Measurements from ENCODE around the gene COTL1. TPM values are rescaled to one million over a fixed set of nuclear protein-coding genes. Genes with fewer than 3 reads are reported as not detected.
"Not testable (repeated sequence)": the region's sequence is repeated elsewhere in the genome, so short reads cannot be mapped to it uniquely, and the experiment has no call there.

The COTL1 gene
- total RNA-seq, 1 donor from 2014 or later, result 359 TPM

DNA sequence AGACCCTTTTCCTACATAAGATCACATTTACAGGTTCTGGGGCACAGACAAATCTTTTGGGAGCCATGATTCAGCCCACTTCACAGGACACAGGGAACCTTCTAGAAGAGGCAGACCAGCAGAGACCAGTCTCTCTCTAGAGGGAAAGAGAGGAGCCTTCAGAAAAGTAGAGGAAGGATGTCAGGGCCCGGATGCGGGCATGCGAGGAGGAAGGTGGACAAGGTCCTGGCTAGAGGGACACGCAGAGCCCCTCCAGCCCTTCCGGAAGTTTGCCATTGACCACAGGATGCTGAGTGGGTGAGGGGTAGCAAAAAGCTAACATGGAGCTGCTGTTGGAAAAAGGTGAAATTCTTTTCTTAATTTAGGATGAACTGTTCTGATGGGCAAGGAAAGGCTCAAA lies 57.6 kb downstream of the COTL1 start:
- FAIRE-seq, result no peak
- peaks cover 7% of the 10 kb centered on the region for H3K4me1 Mint-ChIP-seq (ENCODE audit: low read depth, unreplicated experiment)

DNA sequence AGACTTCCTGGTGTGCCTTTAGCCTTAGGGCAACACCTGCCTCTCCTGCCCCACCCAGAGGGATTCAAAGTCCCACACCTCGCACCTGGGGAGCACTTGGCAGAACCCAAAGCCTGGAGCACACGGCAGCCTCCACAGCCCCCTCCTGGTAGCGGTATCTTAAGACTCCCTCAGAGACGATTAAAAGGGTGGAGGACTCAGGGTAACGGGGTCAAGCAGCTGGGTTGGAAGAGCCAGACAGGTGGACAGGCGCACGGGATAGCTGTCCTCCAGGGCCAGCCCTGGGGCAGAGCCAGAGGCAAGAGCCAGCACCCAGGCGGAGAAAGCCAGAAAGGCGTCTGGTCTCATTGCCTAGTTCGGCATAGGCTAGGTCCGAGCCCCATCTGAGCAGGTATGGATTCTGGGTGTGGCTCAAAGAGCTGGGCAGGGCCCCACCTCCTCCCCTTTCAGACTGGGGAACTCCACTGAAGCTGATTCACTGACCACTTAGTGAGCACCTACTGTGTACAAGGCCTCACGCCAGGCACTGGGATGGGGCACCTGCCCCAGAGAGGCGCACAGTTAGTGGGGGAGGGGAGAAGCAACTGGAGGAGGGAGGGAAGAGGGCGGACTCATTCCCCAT lies 58.5 kb downstream of the COTL1 start:
- no peaks in the 10 kb centered on the region for H3K27me3 Mint-ChIP-seq (ENCODE audit: low read depth, unreplicated experiment)
- no peak overlapping the region for H3K4me3 Mint-ChIP-seq (ENCODE audit: unreplicated experiment)
- H3K36me3 Mint-ChIP-seq (ENCODE audit: low read depth, unreplicated experiment), result peaks cover 14% of the 10 kb centered on the region
- no peak overlapping the region for H3K9ac ChIP-seq (ENCODE audit: low read length)
- H3K4me3 ChIP-seq (ENCODE audit: insufficient read depth, low read depth, low read length), result no peak overlapping the region
- no peak overlapping the region for H3K4me2 ChIP-seq (ENCODE audit: low read length)
- H4K20me1 ChIP-seq (ENCODE audit: insufficient read depth, low read length), result peaks cover 10% of the 10 kb centered on the region
- H3K4me1 Mint-ChIP-seq (ENCODE audit: low read depth, unreplicated experiment), result peaks cover 7% of the 10 kb centered on the region
- no peak overlapping the region for H3K27ac Mint-ChIP-seq (ENCODE audit: unreplicated experiment)
- H3K27ac ChIP-seq (ENCODE audit: low read depth, low read length), result no peak overlapping the region
- no peaks in the 10 kb centered on the region for H3K79me2 ChIP-seq (ENCODE audit: insufficient read depth, low read length)
- H3K4me1 ChIP-seq (ENCODE audit: insufficient read depth, low read length), result peaks cover 5% of the 10 kb centered on the region
- H3K36me3 ChIP-seq (ENCODE audit: insufficient read depth, low read length), result peaks cover 6% of the 10 kb centered on the region
- H2AFZ ChIP-seq (ENCODE audit: low read depth, low read length), result no peak overlapping the region
- no peaks in the 10 kb centered on the region for H3K27me3 ChIP-seq (ENCODE audit: insufficient read depth, low read length)
- FAIRE-seq, result no peak
- no peak for DNase-seq (ENCODE audit: low read depth)
- TF ChIP-seq, protein P1, sequence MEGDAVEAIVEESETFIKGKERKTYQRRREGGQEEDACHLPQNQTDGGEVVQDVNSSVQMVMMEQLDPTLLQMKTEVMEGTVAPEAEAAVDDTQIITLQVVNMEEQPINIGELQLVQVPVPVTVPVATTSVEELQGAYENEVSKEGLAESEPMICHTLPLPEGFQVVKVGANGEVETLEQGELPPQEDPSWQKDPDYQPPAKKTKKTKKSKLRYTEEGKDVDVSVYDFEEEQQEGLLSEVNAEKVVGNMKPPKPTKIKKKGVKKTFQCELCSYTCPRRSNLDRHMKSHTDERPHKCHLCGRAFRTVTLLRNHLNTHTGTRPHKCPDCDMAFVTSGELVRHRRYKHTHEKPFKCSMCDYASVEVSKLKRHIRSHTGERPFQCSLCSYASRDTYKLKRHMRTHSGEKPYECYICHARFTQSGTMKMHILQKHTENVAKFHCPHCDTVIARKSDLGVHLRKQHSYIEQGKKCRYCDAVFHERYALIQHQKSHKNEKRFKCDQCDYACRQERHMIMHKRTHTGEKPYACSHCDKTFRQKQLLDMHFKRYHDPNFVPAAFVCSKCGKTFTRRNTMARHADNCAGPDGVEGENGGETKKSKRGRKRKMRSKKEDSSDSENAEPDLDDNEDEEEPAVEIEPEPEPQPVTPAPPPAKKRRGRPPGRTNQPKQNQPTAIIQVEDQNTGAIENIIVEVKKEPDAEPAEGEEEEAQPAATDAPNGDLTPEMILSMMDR (IDR thresholded peaks at IDR 0.05; ENCODE audit: insufficient read depth, low read depth, low read length), result no peak
- no peak for TF ChIP-seq EZH2 (IDR thresholded peaks at IDR 0.05; ENCODE audit: insufficient read depth, low read length)
- no peaks in the 10 kb centered on the region for H3K9me3 Mint-ChIP-seq (ENCODE audit: unreplicated experiment)
- no peaks in the 10 kb centered on the region for H3K9me3 ChIP-seq (ENCODE audit: insufficient read depth, low read depth, low read length)

More for the DNA sequence above, 57.6 kb downstream of the COTL1 start:
- Histone ChIP-seq H4K20me1 (ENCODE audit: insufficient read depth, low read length) (peaks cover 15% of the 10 kb centered on the region), H3K27ac (ENCODE audit: low read depth, low read length) (no peak overlapping the region), H3K27me3 (ENCODE audit: insufficient read depth, low read length) (no peaks in the 10 kb centered on the region), H3K9ac (ENCODE audit: low read length) (no peak overlapping the region), H3K36me3 (ENCODE audit: insufficient read depth, low read length) (peaks cover 6% of the 10 kb centered on the region), H3K4me3 (ENCODE audit: insufficient read depth, low read depth, low read length) (no peak overlapping the region), H3K4me2 (ENCODE audit: low read length) (no peak overlapping the region), H3K4me1 (ENCODE audit: insufficient read depth, low read length) (peaks cover 5% of the 10 kb centered on the region), H3K9me3 (ENCODE audit: insufficient read depth, low read depth, low read length) (no peaks in the 10 kb centered on the region), H2AFZ (ENCODE audit: low read depth, low read length) (no peak overlapping the region), H3K79me2 (ENCODE audit: insufficient read depth, low read length) (no peaks in the 10 kb centered on the region)
- H3K36me3 Mint-ChIP-seq (ENCODE audit: low read depth, unreplicated experiment), result peaks cover 18% of the 10 kb centered on the region
- peak overlapping the region; percentile 38 for H3K27ac Mint-ChIP-seq (ENCODE audit: unreplicated experiment)
- H3K27me3 Mint-ChIP-seq (ENCODE audit: low read depth, unreplicated experiment), result no peaks in the 10 kb centered on the region
- no peak overlapping the region for H3K4me3 Mint-ChIP-seq (ENCODE audit: unreplicated experiment)
- DNase-seq (ENCODE audit: low read depth), result no peak
- H3K9me3 Mint-ChIP-seq (ENCODE audit: unreplicated experiment), result peaks cover 2% of the 10 kb centered on the region
- TF ChIP-seq, protein P1 (IDR thresholded peaks at IDR 0.05; ENCODE audit: insufficient read depth, low read depth, low read length), result no peak
- no peak for TF ChIP-seq EZH2 (IDR thresholded peaks at IDR 0.05; ENCODE audit: insufficient read depth, low read length)

DNA sequence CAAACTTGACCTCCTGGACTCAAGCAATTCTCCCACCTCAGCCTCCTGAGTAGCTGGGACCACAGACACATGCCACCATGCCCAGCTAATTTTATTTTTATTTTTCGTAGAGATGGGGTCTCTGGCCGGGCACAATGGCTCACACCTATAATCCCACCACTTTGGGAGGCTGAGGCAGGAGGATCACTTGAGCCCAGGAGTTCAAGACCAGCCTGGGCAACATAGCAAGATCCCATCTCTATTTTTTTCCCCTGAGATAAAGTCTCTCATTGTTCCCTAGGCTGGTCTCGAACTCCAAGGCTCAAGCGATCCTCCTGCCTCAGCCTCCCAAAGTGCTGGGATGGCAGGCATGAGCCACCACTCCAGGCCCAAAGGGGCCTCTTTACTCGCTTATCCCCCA lies 59.0 kb downstream of the COTL1 start:
- not testable (repeated sequence) for DNase-seq (ENCODE audit: low read depth); H3K27me3 Mint-ChIP-seq (ENCODE audit: low read depth, unreplicated experiment); H3K4me1 Mint-ChIP-seq (ENCODE audit: low read depth, unreplicated experiment); H3K27ac ChIP-seq (ENCODE audit: low read depth, low read length); H3K27me3 ChIP-seq (ENCODE audit: insufficient read depth, low read length); H3K4me3 ChIP-seq (ENCODE audit: insufficient read depth, low read depth, low read length); H4K20me1 ChIP-seq (ENCODE audit: insufficient read depth, low read length); H3K4me1 ChIP-seq (ENCODE audit: insufficient read depth, low read length); H3K27ac Mint-ChIP-seq (ENCODE audit: unreplicated experiment); H3K4me2 ChIP-seq (ENCODE audit: low read length); H2AFZ ChIP-seq (ENCODE audit: low read depth, low read length); H3K4me3 Mint-ChIP-seq (ENCODE audit: unreplicated experiment); H3K36me3 ChIP-seq (ENCODE audit: insufficient read depth, low read length); H3K9me3 ChIP-seq (ENCODE audit: insufficient read depth, low read depth, low read length); FAIRE-seq; H3K9me3 Mint-ChIP-seq (ENCODE audit: unreplicated experiment); H3K9ac ChIP-seq (ENCODE audit: low read length); H3K79me2 ChIP-seq (ENCODE audit: insufficient read depth, low read length)
- H3K36me3 Mint-ChIP-seq (ENCODE audit: low read depth, unreplicated experiment), result peaks cover 13% of the 10 kb centered on the region

All from astrocyte (in vitro differentiated cells and primary cell).